Measurements from ENCODE around the gene PCDHGC4. TPM values are rescaled to one million over a fixed set of nuclear protein-coding genes. Genes with fewer than 3 reads are reported as not detected.

Gene PCDHGC4
- total and polyA plus RNA-seq, 4 donors, result 20.0 to 91.8 (median 77.8) TPM

GRCh38 chr5:141477044-141477575 is 7.7 kb upstream of the PCDHGC4 start:
- Histone ChIP-seq H3K27ac (ENCODE audit: low read depth, low read length) (peak overlapping the region; percentile 87), H3K9me3 (ENCODE audit: control insufficient read depth, insufficient read depth, low read length) (no peaks in the 10 kb centered on the region), H3K36me3 (ENCODE audit: control insufficient read depth, insufficient read depth, low read length) (peaks cover 8% of the 10 kb centered on the region), H3K4me3 (ENCODE audit: low read depth, low read length) (peak overlapping the region; percentile 58), H3K4me1 (ENCODE audit: control insufficient read depth, insufficient read depth, low read length) (peaks cover 40% of the 10 kb centered on the region), H3K27me3 (ENCODE audit: control insufficient read depth, insufficient read depth, low read length) (no peaks in the 10 kb centered on the region)
- WGBS (ENCODE audit: insufficient coverage), result 7% methylated on average over 24 of the region's 24 CpGs
- DNase-seq (ENCODE audit: low read depth in 4 of 6, low spot score in 6 of 6), result peak in 2 of 6 donors; percentile 34

- 18% methylated on average over 10 of the region's 13 CpGs for WGBS (ENCODE audit: insufficient coverage)
- Histone ChIP-seq H3K4me3 (ENCODE audit: low read depth, low read length) (peak overlapping the region; percentile 58), H3K9me3 (ENCODE audit: control insufficient read depth, insufficient read depth, low read length) (no peaks in the 10 kb centered on the region), H3K27ac (ENCODE audit: low read depth, low read length) (peak overlapping the region; percentile 87), H3K4me1 (ENCODE audit: control insufficient read depth, insufficient read depth, low read length) (peaks cover 40% of the 10 kb centered on the region), H3K27me3 (ENCODE audit: control insufficient read depth, insufficient read depth, low read length) (no peaks in the 10 kb centered on the region), H3K36me3 (ENCODE audit: control insufficient read depth, insufficient read depth, low read length) (peaks cover 8% of the 10 kb centered on the region)
- peak in 2 of 6 donors; percentile 25 to 36 for DNase-seq (ENCODE audit: low read depth in 4 of 6, low spot score in 6 of 6)
Measured at GRCh38 chr5:141477815-141478214, 7.0 kb upstream of the PCDHGC4 start.

GRCh38 chr5:141478321-141478945 is 6.4 kb upstream of the PCDHGC4 start:
- peak in 2 of 6 donors; percentile 32 to 54 for DNase-seq (ENCODE audit: low read depth in 4 of 6, low spot score in 6 of 6)
- peaks cover 8% of the 10 kb centered on the region for H3K36me3 ChIP-seq (ENCODE audit: control insufficient read depth, insufficient read depth, low read length)
- 6% methylated on average over 18 of the region's 20 CpGs for WGBS (ENCODE audit: insufficient coverage)
- no peaks in the 10 kb centered on the region for H3K9me3 ChIP-seq (ENCODE audit: control insufficient read depth, insufficient read depth, low read length)
- H3K27ac ChIP-seq (ENCODE audit: low read depth, low read length), result peak overlapping the region; percentile 87
- peak overlapping the region; percentile 58 for H3K4me3 ChIP-seq (ENCODE audit: low read depth, low read length)
- H3K4me1 ChIP-seq (ENCODE audit: control insufficient read depth, insufficient read depth, low read length), result peaks cover 40% of the 10 kb centered on the region
- no peaks in the 10 kb centered on the region for H3K27me3 ChIP-seq (ENCODE audit: control insufficient read depth, insufficient read depth, low read length)

GRCh38 chr5:141479776-141480175 is 5.1 kb upstream of the PCDHGC4 start:
- H3K27me3 ChIP-seq (ENCODE audit: control insufficient read depth, insufficient read depth, low read length), result no peaks in the 10 kb centered on the region
- peaks cover 48% of the 10 kb centered on the region for H3K4me1 ChIP-seq (ENCODE audit: control insufficient read depth, insufficient read depth, low read length)
- H3K36me3 ChIP-seq (ENCODE audit: control insufficient read depth, insufficient read depth, low read length), result peaks cover 8% of the 10 kb centered on the region
- H3K4me3 ChIP-seq (ENCODE audit: low read depth, low read length), result peak overlapping the region; percentile 58
- H3K27ac ChIP-seq (ENCODE audit: low read depth, low read length), result peak overlapping the region; percentile 61
- H3K9me3 ChIP-seq (ENCODE audit: control insufficient read depth, insufficient read depth, low read length), result no peaks in the 10 kb centered on the region
- no peak for DNase-seq (ENCODE audit: low read depth in 4 of 6, low spot score in 6 of 6)

- peaks cover 59% of the 10 kb centered on the region for H3K4me1 ChIP-seq (ENCODE audit: control insufficient read depth, insufficient read depth, low read length)
- peaks cover 18% of the 10 kb centered on the region for H3K36me3 ChIP-seq (ENCODE audit: control insufficient read depth, insufficient read depth, low read length)
- WGBS (ENCODE audit: insufficient coverage), result 0% methylated on average over 3 of the region's 3 CpGs
- peak overlapping the region; percentile 44 for H3K4me3 ChIP-seq (ENCODE audit: low read depth, low read length)
- H3K27me3 ChIP-seq (ENCODE audit: control insufficient read depth, insufficient read depth, low read length), result no peaks in the 10 kb centered on the region
- no peaks in the 10 kb centered on the region for H3K9me3 ChIP-seq (ENCODE audit: control insufficient read depth, insufficient read depth, low read length)
- H3K27ac ChIP-seq (ENCODE audit: low read depth, low read length), result peak overlapping the region; percentile 68
- peak in 1 of 6 donors; percentile 74 for DNase-seq (ENCODE audit: low read depth in 4 of 6, low spot score in 6 of 6)
Measured at GRCh38 chr5:141483902-141484301, 928 bp upstream of the PCDHGC4 start.

DNA sequence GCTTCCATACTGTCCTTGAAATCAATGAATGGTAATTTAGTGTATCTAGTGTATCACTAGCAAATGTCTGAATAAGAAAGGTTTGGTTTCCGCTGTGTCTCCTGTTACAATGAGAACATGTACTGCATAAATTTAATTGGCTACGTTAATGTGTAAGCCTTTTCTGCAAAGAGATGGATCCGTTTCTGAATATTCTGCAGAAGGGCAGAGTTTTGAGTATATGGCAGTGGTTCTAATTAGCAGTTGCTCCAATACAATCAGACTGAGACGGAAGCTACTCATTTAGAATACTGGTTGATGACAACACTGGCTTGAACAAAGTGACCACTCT is 555 bp upstream of the PCDHGC4 start:
- H3K4me1 ChIP-seq (ENCODE audit: control insufficient read depth, insufficient read depth, low read length), result peaks cover 61% of the 10 kb centered on the region
- H3K27me3 ChIP-seq (ENCODE audit: control insufficient read depth, insufficient read depth, low read length), result no peaks in the 10 kb centered on the region
- DNase-seq (ENCODE audit: low read depth in 4 of 6, low spot score in 6 of 6), result no peak
- WGBS (ENCODE audit: insufficient coverage), result 0% methylated on average over 1 of the region's 4 CpGs
- H3K27ac ChIP-seq (ENCODE audit: low read depth, low read length), result peak overlapping the region; percentile 68
- H3K4me3 ChIP-seq (ENCODE audit: low read depth, low read length), result peak overlapping the region; percentile 44
- H3K9me3 ChIP-seq (ENCODE audit: control insufficient read depth, insufficient read depth, low read length), result no peaks in the 10 kb centered on the region
- H3K36me3 ChIP-seq (ENCODE audit: control insufficient read depth, insufficient read depth, low read length), result peaks cover 20% of the 10 kb centered on the region

GRCh38 chr5:141485321-141486055 is 658 bp downstream of the PCDHGC4 start:
- Histone ChIP-seq H3K27me3 (ENCODE audit: control insufficient read depth, insufficient read depth, low read length) (no peaks in the 10 kb centered on the region), H3K4me1 (ENCODE audit: control insufficient read depth, insufficient read depth, low read length) (peaks cover 68% of the 10 kb centered on the region), H3K36me3 (ENCODE audit: control insufficient read depth, insufficient read depth, low read length) (peaks cover 32% of the 10 kb centered on the region), H3K4me3 (ENCODE audit: low read depth, low read length) (peak overlapping the region; percentile 44), H3K27ac (ENCODE audit: low read depth, low read length) (peak overlapping the region; percentile 68), H3K9me3 (ENCODE audit: control insufficient read depth, insufficient read depth, low read length) (no peaks in the 10 kb centered on the region)
- 4% methylated on average over 36 of the region's 38 CpGs for WGBS (ENCODE audit: insufficient coverage)
- DNase-seq (ENCODE audit: low read depth in 4 of 6, low spot score in 6 of 6), result peak in 2 of 6 donors; percentile 61 to 76

DNA sequence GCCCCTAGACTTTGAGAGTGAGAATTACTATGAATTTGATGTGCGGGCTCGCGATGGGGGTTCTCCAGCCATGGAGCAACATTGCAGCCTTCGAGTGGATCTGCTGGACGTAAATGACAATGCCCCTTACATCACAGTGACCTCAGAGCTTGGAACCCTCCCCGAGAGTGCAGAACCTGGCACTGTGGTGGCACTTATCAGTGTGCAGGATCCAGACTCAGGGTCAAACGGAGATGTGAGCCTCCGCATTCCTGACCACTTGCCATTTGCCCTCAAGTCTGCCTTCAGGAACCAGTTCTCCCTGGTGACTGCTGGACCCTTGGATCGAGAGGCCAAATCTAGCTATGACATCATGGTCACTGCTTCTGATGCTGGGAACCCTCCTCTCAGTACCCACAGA is 1.3 kb downstream of the PCDHGC4 start:
- Histone ChIP-seq H3K4me1 (ENCODE audit: control insufficient read depth, insufficient read depth, low read length) (peaks cover 74% of the 10 kb centered on the region), H3K9me3 (ENCODE audit: control insufficient read depth, insufficient read depth, low read length) (no peaks in the 10 kb centered on the region), H3K27me3 (ENCODE audit: control insufficient read depth, insufficient read depth, low read length) (no peaks in the 10 kb centered on the region), H3K27ac (ENCODE audit: low read depth, low read length) (peak overlapping the region; percentile 68), H3K36me3 (ENCODE audit: control insufficient read depth, insufficient read depth, low read length) (peaks cover 38% of the 10 kb centered on the region), H3K4me3 (ENCODE audit: low read depth, low read length) (peak overlapping the region; percentile 44)
- DNase-seq (ENCODE audit: low read depth in 4 of 6, low spot score in 6 of 6), result no peak
- WGBS (ENCODE audit: insufficient coverage), result 57% methylated on average over 9 of the region's 9 CpGs

DNA sequence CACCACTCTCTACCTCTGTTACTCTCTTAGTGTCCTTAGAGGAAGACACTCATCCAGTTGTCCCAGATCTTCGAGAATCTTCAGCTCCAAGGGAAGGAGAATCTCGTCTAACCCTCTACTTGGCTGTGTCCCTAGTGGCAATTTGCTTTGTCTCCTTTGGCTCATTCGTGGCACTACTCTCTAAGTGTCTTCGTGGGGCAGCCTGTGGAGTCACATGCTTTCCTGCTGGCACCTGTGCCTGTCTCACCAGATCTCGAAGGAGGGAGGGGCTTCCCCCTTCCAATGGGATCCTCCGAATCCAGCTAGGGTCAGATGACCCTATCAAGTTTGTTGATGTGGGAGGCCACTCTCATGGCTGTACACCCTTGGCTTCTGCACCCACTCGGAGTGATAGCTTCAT is 2.3 kb downstream of the PCDHGC4 start:
- Histone ChIP-seq H3K27ac (ENCODE audit: low read depth, low read length) (peak overlapping the region; percentile 50), H3K4me1 (ENCODE audit: control insufficient read depth, insufficient read depth, low read length) (peaks cover 79% of the 10 kb centered on the region), H3K4me3 (ENCODE audit: low read depth, low read length) (no peak overlapping the region), H3K36me3 (ENCODE audit: control insufficient read depth, insufficient read depth, low read length) (peaks cover 48% of the 10 kb centered on the region), H3K27me3 (ENCODE audit: control insufficient read depth, insufficient read depth, low read length) (no peaks in the 10 kb centered on the region), H3K9me3 (ENCODE audit: control insufficient read depth, insufficient read depth, low read length) (no peaks in the 10 kb centered on the region)
- WGBS (ENCODE audit: insufficient coverage), result 61% methylated on average over 5 of the region's 7 CpGs
- DNase-seq (ENCODE audit: low read depth in 4 of 6, low spot score in 6 of 6), result no peak

Data from spinal cord (tissue), 10 donors.